AG09319 (cell line): Measurements from ENCODE around the gene E2F3.
"Not testable (repeated sequence)": the region's sequence is repeated elsewhere in the genome, so short reads cannot be mapped to it uniquely, and the experiment has no call there.

Source experiments
- DNase-seq: peaks from one replicate; pipeline ENCODE4 v3.0.0-alpha.2; 2010; ENCODE audit warnings: low read depth; ENCODE audit errors: extremely low read depth
- CTCF ChIP-seq: IDR thresholded peaks from 2 replicates; pipeline ENCODE4 v1.5.1; 2011; ENCODE audit warnings: low read depth, mild to moderate bottlenecking, inconsistent platforms, low read length, moderate library complexity

The E2F3 gene

GRCh38 chr6:20497216-20498040 lies 95.7 kb downstream of the E2F3 start:
- no peak for TF ChIP-seq CTCF
- DNase-seq, result peak; percentile 67

- no peak for TF ChIP-seq CTCF
- no peak for DNase-seq
These were observed 96.3 kb downstream of the E2F3 start for GRCh38 chr6:20498041-20498385.

GRCh38 chr6:20509212-20509611 lies 107.5 kb downstream of the E2F3 start:
- TF ChIP-seq CTCF, result no peak
- no peak for DNase-seq

GRCh38 chr6:20511852-20512251 lies 110.2 kb downstream of the E2F3 start:
- TF ChIP-seq CTCF, result no peak
- DNase-seq, result no peak

- DNase-seq, result not testable (repeated sequence)
These were observed 123.5 kb downstream of the E2F3 start for GRCh38 chr6:20525208-20525607.

GRCh38 chr6:20529086-20529448 lies 127.4 kb downstream of the E2F3 start:
- peak; percentile 38 for TF ChIP-seq CTCF

GRCh38 chr6:20532881-20533280 lies 131.2 kb downstream of the E2F3 start:
- no peak for DNase-seq
- no peak for TF ChIP-seq CTCF

More at GRCh38 chr6:20529086-20529448, 127.4 kb downstream of the E2F3 start:
- not testable (repeated sequence) for DNase-seq

- no peak for DNase-seq
- TF ChIP-seq CTCF, result no peak
These were observed 132.1 kb downstream of the E2F3 start for GRCh38 chr6:20533746-20534294.
